ENCODE measurements around the gene AOPEP. TPM values are rescaled to one million over a fixed set of nuclear protein-coding genes. Genes with fewer than 3 reads are reported as not detected.

The AOPEP gene
- total and polyA plus RNA-seq, 2 donors (not counting 3 experiments of a cell fraction or from before 2014, with no cell fraction given), result 20.2 to 41.6 TPM

GRCh38 chr9:94772144-94772543 lies 45.6 kb downstream of the AOPEP start:
- FAIRE-seq (no peak), DNase-seq (ENCODE audit: low read depth, low spot score) (no peak)
- BruUV-seq (replicated peaks), result no TSS peak
- H3K27ac ChIP-seq (ENCODE audit: insufficient read depth, low read depth, low read length), result no peak overlapping the region
- no peak overlapping the region for H3K4me3 ChIP-seq (replicated peaks in 1 of 3; ENCODE audit: insufficient read depth in 1 of 3, low read depth in 1 of 3, low read length in 3 of 3)
- no peaks in the 10 kb centered on the region for H3K4me1 ChIP-seq (ENCODE audit: control insufficient read depth, extremely low read depth, insufficient read depth, low read length)
- no peaks in the 10 kb centered on the region for H3K36me3 ChIP-seq (ENCODE audit: control insufficient read depth in 2 of 2, extremely low read depth in 1 of 2, insufficient read depth in 2 of 2, low read length in 2 of 2)
- no peaks in the 10 kb centered on the region for H4K20me1 ChIP-seq (replicated peaks; ENCODE audit: control insufficient read depth, extremely low read depth, insufficient read depth, low read length)
- no peaks in the 10 kb centered on the region for H3K27me3 ChIP-seq (ENCODE audit: control insufficient read depth in 2 of 2, insufficient read depth in 2 of 2, low read length in 2 of 2)
- H3K9me1 ChIP-seq (replicated peaks; ENCODE audit: control insufficient read depth, extremely low read depth, insufficient read depth, low read length), result no peaks in the 10 kb centered on the region
- TF ChIP-seq MYC (IDR thresholded peaks at IDR 0.05; ENCODE audit: low read depth, low read length) (no peak), POLR2AphosphoS5 (IDR thresholded peaks at IDR 0.05; ENCODE audit: insufficient read depth, low read depth, low read length) (no peak), CTCF (IDR thresholded peaks at IDR 0.05; ENCODE audit: extremely low read depth in 1 of 2, insufficient read depth in 1 of 2, low read depth in 1 of 2, low read length in 2 of 2) (no peak), GATA2 (IDR thresholded peaks at IDR 0.05; ENCODE audit: insufficient read depth, insufficient read length, low read depth, low read length) (no peak), FOS (IDR thresholded peaks at IDR 0.05; ENCODE audit: borderline replicate concordance, insufficient read depth, low read length) (no peak), JUN (IDR thresholded peaks at IDR 0.05; ENCODE audit: borderline replicate concordance, insufficient read depth, insufficient read length, low read depth) (no peak), MAX (IDR thresholded peaks at IDR 0.05; ENCODE audit: insufficient read depth, insufficient read length) (no peak), EZH2 (IDR thresholded peaks at IDR 0.05; ENCODE audit: borderline replicate concordance, low read depth, low read length, severe bottlenecking) (no peak), POLR2A (IDR thresholded peaks at IDR 0.05; ENCODE audit: low read depth, low read length) (no peak)
- dilution Hi-C loops (cut with MboI; ENCODE audit: extremely low pct_ligation_motif_present, low sequenced_read_pairs) (no loop called here), intact Hi-C loops (cut with micrococcal nuclease) (no loop called here)
- CTCF ChIA-PET, result interaction anchor here (1.1 to 1.7 kb wide), 6 partner anchors 91 to 396 kb away, joined by 3 to 6 read pairs (median 3); no protein-coding TSS in a partner anchor
- H3K4me2 ChIP-seq (ENCODE audit: insufficient read depth, low read length), result no peak overlapping the region
- POLR2A ChIA-PET, result no interaction called here
- H2AFZ ChIP-seq (ENCODE audit: low read depth, low read length), result no peak overlapping the region
- no peak overlapping the region for H3K9ac ChIP-seq (replicated peaks; ENCODE audit: extremely low read depth, insufficient read depth, low read length)
- no peaks in the 10 kb centered on the region for H3K9me3 ChIP-seq (replicated peaks; ENCODE audit: control insufficient read depth, insufficient read depth, low read length)
- H3K79me2 ChIP-seq (ENCODE audit: control insufficient read depth, insufficient read depth, low read length), result no peaks in the 10 kb centered on the region

Data from endothelial cell of umbilical vein (primary cell).